Chondrocyte (in vitro differentiated cells): ENCODE results near the gene PAX2. TPM values are rescaled to one million over a fixed set of nuclear protein-coding genes. Genes with fewer than 3 reads are reported as not detected.
A peak's percentile ranks its signal among the peaks of the same experiment; 100 is the strongest.

ENCODE experiments used
- DNase-seq: peaks from one replicate; pipeline ENCODE4 v3.0.0; 2021; ENCODE audit warnings: mixed read lengths, low spot score
- H3K27ac Mint-ChIP-seq: one replicate; pipeline ENCODE4 v1.8.0; 2021; ENCODE audit warnings: mild to moderate bottlenecking, moderate library complexity, mixed read lengths; ENCODE audit not compliant: unreplicated experiment
- H3K27me3 Mint-ChIP-seq: 2 replicates; pipeline ENCODE4 v1.8.0; 2021; ENCODE audit warnings: low read depth, mixed read lengths
- H3K36me3 Mint-ChIP-seq: 2 replicates; pipeline ENCODE4 v1.8.0; 2021; ENCODE audit warnings: low read depth, mixed read lengths
- H3K4me1 Mint-ChIP-seq: 2 replicates; pipeline ENCODE4 v1.8.0; 2021; ENCODE audit warnings: low read depth, mild to moderate bottlenecking, mixed read lengths
- H3K4me3 Mint-ChIP-seq: one replicate; pipeline ENCODE4 v1.8.0; 2021; ENCODE audit warnings: mild to moderate bottlenecking, moderate library complexity, mixed read lengths; ENCODE audit not compliant: unreplicated experiment
- H3K9me3 Mint-ChIP-seq: 2 replicates; pipeline ENCODE4 v1.8.0; 2021; ENCODE audit warnings: low read depth, mixed read lengths
- total RNA-seq: library from RNA; stranded (reverse); gene quantifications from 3 replicates; pipeline ENCODE4 v1.2.1, GENCODE V29; 2021
- TF ChIP-seq, protein P1 (sequence below): fragments of 200-600 bp; sonication (generic); IDR thresholded peaks from 2 replicates; pipeline ENCODE4 v1.5.0; 2021; ENCODE audit warnings: antibody characterized with exemption, mild to moderate bottlenecking, moderate library complexity

The PAX2 gene
- total RNA-seq, 1 donor from 2014 or later: 0.62 TPM

DNA sequence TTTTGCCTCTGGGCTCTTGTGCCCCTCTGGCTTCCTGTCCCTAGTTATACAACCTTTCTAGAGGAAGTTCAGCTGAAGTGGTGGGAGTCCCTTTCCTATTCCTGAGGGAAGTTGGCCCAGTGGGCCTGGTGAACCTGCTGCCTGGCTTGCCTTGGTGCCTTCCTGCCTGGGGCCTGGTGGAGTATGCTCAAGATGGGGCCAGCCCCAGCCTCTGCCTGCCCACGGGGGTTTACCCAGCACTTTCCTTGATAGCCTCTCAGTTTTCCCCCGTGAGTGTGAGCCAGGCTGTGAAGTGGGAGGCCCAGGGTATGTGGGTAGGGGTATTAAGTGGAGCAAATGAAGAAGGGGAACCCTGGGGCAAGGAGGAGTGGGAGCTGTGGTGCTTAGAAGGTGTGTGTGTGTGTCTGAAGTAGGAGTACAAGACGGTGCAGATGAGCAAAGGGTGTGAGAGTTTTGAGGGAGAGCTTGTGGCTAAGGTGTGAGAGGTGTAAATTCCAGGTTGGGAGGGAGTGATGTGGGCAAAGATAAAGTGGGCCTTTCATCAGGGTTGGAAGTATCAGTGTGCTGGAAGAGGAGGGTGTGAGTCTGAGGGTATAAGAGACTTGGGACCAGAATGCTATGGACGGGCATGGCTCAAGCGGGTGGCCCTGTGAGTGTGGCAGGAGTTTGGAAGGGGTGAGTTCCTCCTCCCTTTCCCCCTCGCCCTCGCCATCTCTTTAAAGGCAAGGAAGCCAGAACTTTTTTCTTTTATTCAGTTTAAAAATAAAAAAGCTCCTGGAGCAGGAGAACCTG, 10.9 kb upstream of the PAX2 start:
- peaks cover 31% of the 10 kb centered on the region for H3K4me1 Mint-ChIP-seq
- H3K4me3 Mint-ChIP-seq: no peak overlapping the region
- H3K27me3 Mint-ChIP-seq: peaks cover 85% of the 10 kb centered on the region

DNA sequence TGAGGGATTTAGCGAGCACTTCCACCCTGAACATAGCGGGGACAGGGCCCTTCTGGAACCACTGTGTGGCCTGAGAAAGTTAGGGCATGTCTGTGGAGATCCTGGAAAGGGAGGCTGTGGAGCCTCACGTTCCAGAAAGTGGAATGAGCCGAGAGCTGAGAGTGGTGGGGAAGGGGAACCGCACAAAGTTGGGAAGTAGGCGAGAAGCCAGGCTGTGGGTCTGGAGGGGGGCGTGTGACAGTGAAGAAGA, 10.4 kb upstream of the PAX2 start:
- H3K4me1 Mint-ChIP-seq: peaks cover 29% of the 10 kb centered on the region
- H3K36me3 Mint-ChIP-seq: peaks cover 2% of the 10 kb centered on the region
- peaks cover 86% of the 10 kb centered on the region for H3K27me3 Mint-ChIP-seq
- DNase-seq: no peak
- H3K4me3 Mint-ChIP-seq: peak overlapping the region; percentile 25
- no peak overlapping the region for H3K27ac Mint-ChIP-seq
- H3K9me3 Mint-ChIP-seq: no peaks in the 10 kb centered on the region
- TF ChIP-seq, protein P1, sequence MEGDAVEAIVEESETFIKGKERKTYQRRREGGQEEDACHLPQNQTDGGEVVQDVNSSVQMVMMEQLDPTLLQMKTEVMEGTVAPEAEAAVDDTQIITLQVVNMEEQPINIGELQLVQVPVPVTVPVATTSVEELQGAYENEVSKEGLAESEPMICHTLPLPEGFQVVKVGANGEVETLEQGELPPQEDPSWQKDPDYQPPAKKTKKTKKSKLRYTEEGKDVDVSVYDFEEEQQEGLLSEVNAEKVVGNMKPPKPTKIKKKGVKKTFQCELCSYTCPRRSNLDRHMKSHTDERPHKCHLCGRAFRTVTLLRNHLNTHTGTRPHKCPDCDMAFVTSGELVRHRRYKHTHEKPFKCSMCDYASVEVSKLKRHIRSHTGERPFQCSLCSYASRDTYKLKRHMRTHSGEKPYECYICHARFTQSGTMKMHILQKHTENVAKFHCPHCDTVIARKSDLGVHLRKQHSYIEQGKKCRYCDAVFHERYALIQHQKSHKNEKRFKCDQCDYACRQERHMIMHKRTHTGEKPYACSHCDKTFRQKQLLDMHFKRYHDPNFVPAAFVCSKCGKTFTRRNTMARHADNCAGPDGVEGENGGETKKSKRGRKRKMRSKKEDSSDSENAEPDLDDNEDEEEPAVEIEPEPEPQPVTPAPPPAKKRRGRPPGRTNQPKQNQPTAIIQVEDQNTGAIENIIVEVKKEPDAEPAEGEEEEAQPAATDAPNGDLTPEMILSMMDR: no peak

More for the DNA sequence above, 10.9 kb upstream of the PAX2 start:
- DNase-seq: no peak
- Mint-ChIP-seq H3K9me3 (no peaks in the 10 kb centered on the region), H3K27ac (no peak overlapping the region), H3K36me3 (peaks cover 2% of the 10 kb centered on the region)
- TF ChIP-seq, protein P1: no peak

DNA sequence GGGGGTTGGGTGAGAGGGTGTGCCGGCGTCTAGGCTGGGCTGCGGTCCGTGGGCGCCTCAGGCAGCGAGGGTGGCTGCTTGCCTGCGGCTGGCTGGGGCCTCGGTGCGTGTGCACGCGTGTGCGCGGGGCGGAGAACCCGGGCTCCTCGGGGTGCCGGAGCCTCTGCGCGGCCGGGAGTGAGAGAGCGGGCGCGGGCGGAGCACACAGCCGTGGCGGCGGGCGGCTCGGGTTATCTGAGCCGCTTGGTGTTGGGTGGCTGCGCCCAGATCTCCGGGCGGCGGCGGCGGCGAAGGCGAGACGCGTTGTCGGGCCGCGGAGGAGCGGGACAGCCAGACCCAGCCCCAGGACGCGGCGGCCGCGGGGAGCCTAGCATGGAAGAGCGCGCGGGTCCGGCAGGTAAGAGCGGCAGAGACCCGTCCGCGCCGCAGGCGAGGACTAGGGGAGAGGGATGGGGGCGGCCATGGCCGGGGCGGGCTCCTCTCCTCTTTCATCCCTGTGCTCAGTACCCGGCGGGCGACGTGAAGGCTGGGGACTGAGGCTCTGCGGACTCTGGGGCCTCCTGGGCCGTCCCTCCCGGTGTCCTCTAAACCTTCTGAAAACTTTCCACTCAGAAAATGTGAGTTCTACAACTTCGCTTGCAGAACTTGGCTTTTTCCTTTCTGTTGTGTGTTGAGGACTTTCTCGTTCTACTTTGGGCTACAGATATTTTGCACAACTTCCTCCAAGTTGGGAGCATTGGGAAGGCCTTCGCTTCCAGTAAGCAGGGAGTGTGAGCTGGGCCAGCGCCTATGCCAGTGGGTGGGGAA, 9.8 kb upstream of the PAX2 start:
- no peak for DNase-seq
- peaks cover 23% of the 10 kb centered on the region for H3K4me1 Mint-ChIP-seq
- peaks cover 87% of the 10 kb centered on the region for H3K27me3 Mint-ChIP-seq
- peaks cover 2% of the 10 kb centered on the region for H3K36me3 Mint-ChIP-seq
- TF ChIP-seq, protein P1: no peak
- no peak overlapping the region for H3K27ac Mint-ChIP-seq
- H3K9me3 Mint-ChIP-seq: no peaks in the 10 kb centered on the region
- H3K4me3 Mint-ChIP-seq: peak overlapping the region; percentile 25

DNA sequence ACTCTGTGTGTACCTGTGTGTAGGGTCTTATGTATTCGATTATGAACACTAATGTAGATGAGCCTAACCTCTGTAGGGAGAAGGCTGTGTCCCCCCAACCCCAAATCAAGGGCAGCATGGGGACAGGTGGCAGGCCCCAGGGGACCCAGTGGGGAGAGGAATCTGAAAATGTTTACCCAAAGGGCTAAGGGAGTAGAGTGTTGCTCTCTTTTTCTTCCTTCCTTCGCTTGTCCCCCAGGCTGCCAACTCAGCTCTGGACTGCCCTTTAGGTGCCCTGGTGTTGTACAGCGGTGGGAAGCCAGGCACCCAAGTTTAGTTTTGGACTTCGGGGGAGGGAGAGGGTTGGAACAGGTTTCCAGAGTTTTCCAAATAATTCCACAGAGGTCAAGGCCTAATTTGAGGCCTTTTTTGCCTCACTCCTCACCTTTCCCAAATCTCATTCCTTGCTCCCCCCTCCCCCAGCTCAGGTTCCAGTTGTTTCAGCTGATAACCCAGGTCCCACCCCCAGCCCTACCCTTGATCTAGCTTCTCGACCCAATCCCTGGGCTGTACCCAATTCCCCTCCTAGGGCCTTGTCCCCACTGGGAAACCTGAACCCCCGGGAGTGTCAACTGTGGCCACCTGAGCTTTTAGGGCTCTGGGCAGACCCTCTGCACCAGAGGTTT, 9.1 kb upstream of the PAX2 start:
- Mint-ChIP-seq H3K27ac (no peak overlapping the region), H3K27me3 (peaks cover 92% of the 10 kb centered on the region), H3K4me1 (peaks cover 20% of the 10 kb centered on the region), H3K4me3 (no peak overlapping the region), H3K36me3 (peaks cover 2% of the 10 kb centered on the region), H3K9me3 (no peaks in the 10 kb centered on the region)
- DNase-seq: no peak
- TF ChIP-seq, protein P1: no peak

DNA sequence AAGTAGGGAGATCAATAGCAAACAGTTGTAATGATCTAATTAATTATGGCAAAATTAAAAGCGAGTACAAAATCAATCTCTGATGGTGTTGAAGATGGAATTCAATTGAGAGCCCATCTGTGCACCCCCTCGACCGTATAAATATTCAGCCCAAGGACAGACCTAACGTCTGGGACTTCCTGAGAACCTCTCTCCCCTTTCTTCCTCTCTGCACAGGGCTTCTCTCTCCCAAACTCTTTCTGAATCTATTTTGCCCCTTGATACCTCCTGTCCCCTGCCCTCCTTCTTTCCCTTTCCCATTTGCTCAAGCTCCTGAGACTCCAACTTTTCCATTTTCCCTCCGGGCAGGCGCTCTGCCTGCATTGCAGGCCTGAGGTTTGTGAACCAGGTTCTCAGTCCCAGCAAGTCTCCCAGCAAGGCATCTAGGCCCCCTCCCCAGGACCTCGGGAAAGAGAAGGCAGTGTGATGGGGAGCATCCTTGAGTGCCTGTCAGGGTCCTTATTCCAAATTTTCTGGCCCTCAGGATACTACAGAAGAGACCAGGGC, 8.5 kb upstream of the PAX2 start:
- Mint-ChIP-seq H3K27me3 (peaks cover 91% of the 10 kb centered on the region), H3K4me1 (peaks cover 16% of the 10 kb centered on the region), H3K36me3 (peaks cover 2% of the 10 kb centered on the region), H3K27ac (no peak overlapping the region), H3K4me3 (peak overlapping the region; percentile 3), H3K9me3 (no peaks in the 10 kb centered on the region)
- TF ChIP-seq, protein P1: no peak
- DNase-seq: no peak
